ENCODE measurements around the gene RNF5. TPM values are rescaled to one million over a fixed set of nuclear protein-coding genes. Genes with fewer than 3 reads are reported as not detected.

RNF5 gene
- total RNA-seq, 1 experiment from 2014 or later = 114 TPM

GRCh38 chr6:32156891-32157290 lies 21.3 kb upstream of the RNF5 start:
- CTCF ChIA-PET = interaction anchor here (0.7 kb wide), 1 partner anchor 10 kb away, joined by 3 read pairs; no protein-coding TSS in a partner anchor
- H3K27ac Mint-ChIP-seq = no peak overlapping the region
- ATAC-seq = no peak
- peaks cover 18% of the 10 kb centered on the region for H3K4me1 Mint-ChIP-seq
- no peaks in the 10 kb centered on the region for H3K9me3 Mint-ChIP-seq
- H3K4me3 Mint-ChIP-seq = no peak overlapping the region
- no peak for DNase-seq (ENCODE audit: low spot score)
- TF ChIP-seq, protein P1, sequence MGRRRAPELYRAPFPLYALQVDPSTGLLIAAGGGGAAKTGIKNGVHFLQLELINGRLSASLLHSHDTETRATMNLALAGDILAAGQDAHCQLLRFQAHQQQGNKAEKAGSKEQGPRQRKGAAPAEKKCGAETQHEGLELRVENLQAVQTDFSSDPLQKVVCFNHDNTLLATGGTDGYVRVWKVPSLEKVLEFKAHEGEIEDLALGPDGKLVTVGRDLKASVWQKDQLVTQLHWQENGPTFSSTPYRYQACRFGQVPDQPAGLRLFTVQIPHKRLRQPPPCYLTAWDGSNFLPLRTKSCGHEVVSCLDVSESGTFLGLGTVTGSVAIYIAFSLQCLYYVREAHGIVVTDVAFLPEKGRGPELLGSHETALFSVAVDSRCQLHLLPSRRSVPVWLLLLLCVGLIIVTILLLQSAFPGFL (CRISPR knock-in tag; IDR thresholded peaks at IDR 0.05; ENCODE audit: borderline replicate concordance) = no peak
- no peak for TF ChIP-seq STAT6 (CRISPR knock-in tag; conservative IDR thresholded peaks at IDR 0.05; ENCODE audit: low read depth)
- no peak for TF ChIP-seq SP1 (CRISPR knock-in tag; conservative IDR thresholded peaks at IDR 0.05)
- TF ChIP-seq KAT7 (CRISPR knock-in tag; IDR thresholded peaks at IDR 0.05; ENCODE audit: borderline replicate concordance) = no peak
- TF ChIP-seq, protein P2, sequence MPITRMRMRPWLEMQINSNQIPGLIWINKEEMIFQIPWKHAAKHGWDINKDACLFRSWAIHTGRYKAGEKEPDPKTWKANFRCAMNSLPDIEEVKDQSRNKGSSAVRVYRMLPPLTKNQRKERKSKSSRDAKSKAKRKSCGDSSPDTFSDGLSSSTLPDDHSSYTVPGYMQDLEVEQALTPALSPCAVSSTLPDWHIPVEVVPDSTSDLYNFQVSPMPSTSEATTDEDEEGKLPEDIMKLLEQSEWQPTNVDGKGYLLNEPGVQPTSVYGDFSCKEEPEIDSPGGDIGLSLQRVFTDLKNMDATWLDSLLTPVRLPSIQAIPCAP (CRISPR knock-in tag; IDR thresholded peaks at IDR 0.05) = no peak
- TF ChIP-seq NFE2L1 (CRISPR knock-in tag; IDR thresholded peaks at IDR 0.05) = no peak
- TF ChIP-seq, protein P3, sequence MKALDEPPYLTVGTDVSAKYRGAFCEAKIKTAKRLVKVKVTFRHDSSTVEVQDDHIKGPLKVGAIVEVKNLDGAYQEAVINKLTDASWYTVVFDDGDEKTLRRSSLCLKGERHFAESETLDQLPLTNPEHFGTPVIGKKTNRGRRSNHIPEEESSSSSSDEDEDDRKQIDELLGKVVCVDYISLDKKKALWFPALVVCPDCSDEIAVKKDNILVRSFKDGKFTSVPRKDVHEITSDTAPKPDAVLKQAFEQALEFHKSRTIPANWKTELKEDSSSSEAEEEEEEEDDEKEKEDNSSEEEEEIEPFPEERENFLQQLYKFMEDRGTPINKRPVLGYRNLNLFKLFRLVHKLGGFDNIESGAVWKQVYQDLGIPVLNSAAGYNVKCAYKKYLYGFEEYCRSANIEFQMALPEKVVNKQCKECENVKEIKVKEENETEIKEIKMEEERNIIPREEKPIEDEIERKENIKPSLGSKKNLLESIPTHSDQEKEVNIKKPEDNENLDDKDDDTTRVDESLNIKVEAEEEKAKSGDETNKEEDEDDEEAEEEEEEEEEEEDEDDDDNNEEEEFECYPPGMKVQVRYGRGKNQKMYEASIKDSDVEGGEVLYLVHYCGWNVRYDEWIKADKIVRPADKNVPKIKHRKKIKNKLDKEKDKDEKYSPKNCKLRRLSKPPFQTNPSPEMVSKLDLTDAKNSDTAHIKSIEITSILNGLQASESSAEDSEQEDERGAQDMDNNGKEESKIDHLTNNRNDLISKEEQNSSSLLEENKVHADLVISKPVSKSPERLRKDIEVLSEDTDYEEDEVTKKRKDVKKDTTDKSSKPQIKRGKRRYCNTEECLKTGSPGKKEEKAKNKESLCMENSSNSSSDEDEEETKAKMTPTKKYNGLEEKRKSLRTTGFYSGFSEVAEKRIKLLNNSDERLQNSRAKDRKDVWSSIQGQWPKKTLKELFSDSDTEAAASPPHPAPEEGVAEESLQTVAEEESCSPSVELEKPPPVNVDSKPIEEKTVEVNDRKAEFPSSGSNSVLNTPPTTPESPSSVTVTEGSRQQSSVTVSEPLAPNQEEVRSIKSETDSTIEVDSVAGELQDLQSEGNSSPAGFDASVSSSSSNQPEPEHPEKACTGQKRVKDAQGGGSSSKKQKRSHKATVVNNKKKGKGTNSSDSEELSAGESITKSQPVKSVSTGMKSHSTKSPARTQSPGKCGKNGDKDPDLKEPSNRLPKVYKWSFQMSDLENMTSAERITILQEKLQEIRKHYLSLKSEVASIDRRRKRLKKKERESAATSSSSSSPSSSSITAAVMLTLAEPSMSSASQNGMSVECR (CRISPR knock-in tag; IDR thresholded peaks at IDR 0.05; ENCODE audit: borderline replicate concordance) = no peak
- no peak for TF ChIP-seq MLX (CRISPR knock-in tag; IDR thresholded peaks at IDR 0.05)
- no peak for TF ChIP-seq FOXJ3 (CRISPR knock-in tag; IDR thresholded peaks at IDR 0.05; ENCODE audit: borderline replicate concordance)
- TF ChIP-seq TP53 (CRISPR knock-in tag; IDR thresholded peaks at IDR 0.05) = no peak
- TF ChIP-seq, protein P4, sequence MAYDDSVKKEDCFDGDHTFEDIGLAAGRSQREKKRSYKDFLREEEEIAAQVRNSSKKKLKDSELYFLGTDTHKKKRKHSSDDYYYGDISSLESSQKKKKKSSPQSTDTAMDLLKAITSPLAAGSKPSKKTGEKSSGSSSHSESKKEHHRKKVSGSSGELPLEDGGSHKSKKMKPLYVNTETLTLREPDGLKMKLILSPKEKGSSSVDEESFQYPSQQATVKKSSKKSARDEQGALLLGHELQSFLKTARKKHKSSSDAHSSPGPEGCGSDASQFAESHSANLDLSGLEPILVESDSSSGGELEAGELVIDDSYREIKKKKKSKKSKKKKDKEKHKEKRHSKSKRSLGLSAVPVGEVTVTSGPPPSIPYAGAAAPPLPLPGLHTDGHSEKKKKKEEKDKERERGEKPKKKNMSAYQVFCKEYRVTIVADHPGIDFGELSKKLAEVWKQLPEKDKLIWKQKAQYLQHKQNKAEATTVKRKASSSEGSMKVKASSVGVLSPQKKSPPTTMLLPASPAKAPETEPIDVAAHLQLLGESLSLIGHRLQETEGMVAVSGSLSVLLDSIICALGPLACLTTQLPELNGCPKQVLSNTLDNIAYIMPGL (CRISPR knock-in tag; IDR thresholded peaks at IDR 0.05) = no peak
- TF ChIP-seq, protein P5, sequence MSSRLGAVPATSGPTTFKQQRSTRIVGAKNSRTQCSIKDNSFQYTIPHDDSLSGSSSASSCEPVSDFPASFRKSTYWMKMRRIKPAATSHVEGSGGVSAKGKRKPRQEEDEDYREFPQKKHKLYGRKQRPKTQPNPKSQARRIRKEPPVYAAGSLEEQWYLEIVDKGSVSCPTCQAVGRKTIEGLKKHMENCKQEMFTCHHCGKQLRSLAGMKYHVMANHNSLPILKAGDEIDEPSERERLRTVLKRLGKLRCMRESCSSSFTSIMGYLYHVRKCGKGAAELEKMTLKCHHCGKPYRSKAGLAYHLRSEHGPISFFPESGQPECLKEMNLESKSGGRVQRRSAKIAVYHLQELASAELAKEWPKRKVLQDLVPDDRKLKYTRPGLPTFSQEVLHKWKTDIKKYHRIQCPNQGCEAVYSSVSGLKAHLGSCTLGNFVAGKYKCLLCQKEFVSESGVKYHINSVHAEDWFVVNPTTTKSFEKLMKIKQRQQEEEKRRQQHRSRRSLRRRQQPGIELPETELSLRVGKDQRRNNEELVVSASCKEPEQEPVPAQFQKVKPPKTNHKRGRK (CRISPR knock-in tag; IDR thresholded peaks at IDR 0.05; ENCODE audit: borderline replicate concordance) = no peak
- H3K36me3 Mint-ChIP-seq = peaks cover 26% of the 10 kb centered on the region
- POLR2A ChIA-PET = no interaction called here
- H3K27me3 Mint-ChIP-seq (ENCODE audit: low read depth) = peaks cover 12% of the 10 kb centered on the region
